Stimulated activated CD4-positive, alpha-beta T cell treated with anti-CD3 and anti-CD28 coated beads, Interleukin-4, amount 100 ng/mL, for 1 hour (primary cell): ENCODE data around the gene CFAP43.
"Not testable (repeated sequence)": the region's sequence is repeated elsewhere in the genome, so short reads cannot be mapped to it uniquely, and the experiment has no call there.

Source experiments
- DNase-seq: peaks from one replicate; pipeline ENCODE4 v3.0.0-alpha.2; 2020

The CFAP43 gene

DNA sequence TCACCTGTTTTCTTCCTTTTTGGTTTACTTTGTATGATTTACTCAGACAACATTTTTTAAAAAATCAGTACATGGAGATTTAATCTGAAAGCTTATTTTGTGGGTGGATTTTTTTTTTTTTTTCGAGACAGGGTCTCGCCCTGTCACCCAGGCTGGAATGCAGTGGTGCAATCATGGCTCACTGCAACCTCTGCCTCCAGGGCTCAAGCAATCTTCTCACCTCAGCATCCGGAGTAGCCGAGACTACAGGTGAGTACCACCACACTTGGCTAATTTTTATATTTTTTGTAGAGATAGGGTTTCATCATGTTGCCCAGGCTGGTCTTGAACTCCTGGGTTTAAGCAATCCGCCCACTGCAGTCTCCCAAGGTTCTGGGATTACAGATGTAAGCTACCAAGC is 25.1 kb upstream of the CFAP43 start:
- DNase-seq: no peak

DNA sequence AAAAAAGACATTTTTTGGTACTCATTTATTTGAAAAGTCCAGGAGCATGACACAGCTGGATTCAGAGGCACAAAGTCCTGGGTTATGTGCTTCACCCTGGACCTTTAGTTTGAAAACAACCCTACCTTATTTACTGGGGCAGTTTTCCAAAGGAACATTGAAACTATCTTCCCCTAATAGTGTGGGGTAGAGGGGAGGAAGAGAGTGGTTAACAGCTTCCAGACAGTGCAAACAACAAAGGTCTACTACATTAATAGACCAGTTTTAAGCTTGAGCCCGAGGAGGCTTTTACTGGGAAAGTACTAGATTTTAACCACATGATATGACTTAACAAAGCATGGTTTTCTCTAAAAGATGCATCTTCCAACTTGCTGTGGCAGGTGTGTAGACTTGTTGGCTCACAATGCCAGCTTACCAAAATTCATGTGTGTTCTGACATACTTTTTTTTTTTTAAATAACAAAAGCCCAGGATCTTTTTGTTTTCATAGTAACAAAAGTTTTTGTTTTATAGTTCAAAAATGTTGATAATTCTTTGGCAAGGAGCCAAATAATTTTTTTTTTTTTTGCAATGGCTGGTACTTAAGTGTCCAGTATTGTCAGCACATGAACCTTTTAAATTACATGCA is 24.3 kb upstream of the CFAP43 start:
- DNase-seq: no peak

DNA sequence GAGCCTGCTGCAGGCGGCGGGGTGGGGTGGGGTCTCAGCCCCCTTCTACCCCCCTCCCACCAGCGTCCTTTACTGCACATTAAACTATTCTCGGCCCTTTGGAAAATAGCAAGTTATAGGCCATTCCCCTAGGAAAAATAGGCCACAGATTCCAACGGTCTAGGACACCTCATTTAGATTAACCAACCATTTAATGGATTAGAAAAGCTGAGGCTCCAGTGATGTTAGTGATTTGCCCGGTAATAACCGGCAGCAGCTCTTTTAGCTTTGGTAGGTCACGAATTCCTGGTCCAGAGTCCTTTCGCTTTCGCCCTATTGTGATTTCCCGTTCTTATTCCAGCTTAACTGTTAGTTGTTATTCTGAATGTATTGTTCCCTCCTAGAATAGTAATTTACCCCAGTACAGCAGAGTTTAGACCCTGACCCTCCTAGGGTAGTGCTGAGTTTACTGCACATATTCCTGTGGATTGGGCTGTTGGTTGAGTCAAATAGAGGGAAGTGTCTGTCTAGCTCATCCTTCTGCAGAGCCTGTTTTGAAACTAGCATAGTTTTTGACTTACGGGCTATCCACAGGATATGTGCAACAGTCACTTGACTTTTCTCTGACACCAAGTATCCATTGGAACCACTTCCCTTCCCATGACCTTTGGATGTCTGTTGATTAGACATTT is 23.3 kb upstream of the CFAP43 start:
- DNase-seq: no peak

DNA sequence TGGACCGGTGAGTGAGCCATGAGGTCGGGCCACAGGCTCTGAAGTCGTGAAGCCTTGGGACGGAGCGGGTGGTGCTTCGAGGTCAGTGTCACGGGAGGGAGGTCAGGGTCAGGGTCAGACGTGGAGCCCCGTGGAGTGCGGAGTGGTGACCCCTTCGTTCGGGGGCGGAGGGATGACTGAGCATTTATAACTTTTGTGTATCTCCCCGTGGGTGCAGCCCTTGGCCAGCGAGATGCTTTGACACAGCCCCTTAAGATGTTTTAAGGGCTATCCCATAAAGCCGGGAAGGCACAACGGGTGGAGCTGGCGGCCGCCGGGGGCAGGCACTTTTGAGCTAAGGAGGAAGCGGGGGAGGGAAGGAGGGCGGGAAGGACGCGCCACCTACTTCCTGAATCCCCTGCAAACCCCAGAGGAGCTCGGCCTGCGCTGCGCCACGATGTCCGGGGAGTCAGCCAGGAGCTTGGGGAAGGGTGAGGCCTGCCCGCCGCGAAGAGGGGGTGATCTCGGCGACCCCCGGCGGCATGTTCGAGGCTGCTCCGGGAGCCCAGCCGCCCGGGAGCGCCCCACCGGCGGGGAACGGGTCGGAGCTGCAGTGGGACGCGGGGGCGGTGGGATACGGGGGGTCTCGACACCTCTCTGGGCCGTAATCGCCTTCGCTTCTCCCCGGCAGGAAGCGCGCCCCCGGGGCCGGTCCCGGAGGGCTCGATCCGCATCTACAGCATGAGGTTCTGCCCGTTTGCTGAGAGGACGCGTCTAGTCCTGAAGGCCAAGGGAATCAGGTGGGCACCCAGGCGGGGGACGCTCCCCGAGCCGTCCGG is 22.5 kb upstream of the CFAP43 start, which contains the start of gene GSTO1:
GSTO1 (plus strand) TSS at position 400 of the 818 bp plus-strand sequence; CDS start at position 437, 37 bp downstream.
- DNase-seq: peak; percentile 52

DNA sequence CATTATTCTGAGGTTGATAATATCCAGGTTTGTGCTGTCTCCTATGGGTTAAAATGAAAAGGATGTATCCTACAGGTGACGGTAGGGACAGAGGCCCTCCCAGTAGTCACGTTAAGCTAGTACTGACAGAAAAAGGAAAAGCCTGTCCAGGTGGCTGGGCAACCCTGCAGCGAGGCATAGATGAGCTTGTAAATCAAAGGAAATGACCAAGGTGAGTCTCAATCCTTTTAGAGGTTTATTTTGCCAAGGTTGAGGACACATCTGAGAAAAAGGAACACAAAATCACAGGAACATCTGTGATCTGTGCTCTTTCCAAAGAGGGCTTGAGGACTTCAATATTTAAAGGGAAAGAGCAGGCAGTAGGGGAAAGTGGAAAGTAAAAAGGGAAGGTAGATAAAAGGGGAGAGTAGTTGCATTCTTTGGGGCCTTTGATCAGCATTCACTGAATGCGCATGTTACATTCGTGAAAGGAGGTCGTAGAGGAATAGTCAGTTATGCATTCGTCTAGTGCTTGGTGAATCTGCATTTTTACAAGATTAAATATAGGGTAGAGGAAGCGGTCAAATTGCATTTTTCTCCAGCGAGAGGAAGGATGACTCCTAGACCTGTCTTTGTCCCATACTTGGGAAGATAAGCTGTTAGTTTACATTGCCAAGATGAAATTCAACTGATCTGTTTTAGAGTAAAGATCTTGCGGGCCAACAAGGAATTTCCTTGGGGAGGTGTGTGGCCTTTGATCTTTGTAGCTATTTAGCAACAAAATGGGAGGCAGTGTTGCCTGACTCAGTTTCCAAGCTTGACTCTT is 21.6 kb upstream of the CFAP43 start:
- DNase-seq: no peak

DNA sequence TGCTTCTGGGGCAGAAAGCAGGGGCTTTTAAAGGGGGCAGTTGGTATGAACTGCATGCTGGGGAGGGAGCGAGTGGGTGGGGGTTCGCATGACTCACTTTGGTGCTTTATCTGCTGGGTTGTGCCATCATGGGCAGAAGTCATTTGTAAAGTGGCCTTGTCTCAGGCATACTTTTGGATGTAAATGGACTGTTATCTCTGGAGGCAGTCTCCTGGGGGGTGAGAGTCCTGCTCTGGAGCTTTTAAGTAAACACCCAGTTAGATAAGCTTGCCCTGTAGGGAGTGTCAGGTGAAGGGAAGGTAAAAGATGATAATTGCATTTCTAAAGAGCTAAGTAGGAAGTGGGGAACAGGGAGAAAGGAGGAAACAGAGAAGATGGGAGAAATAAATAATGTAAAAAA is 20.9 kb upstream of the CFAP43 start:
- DNase-seq: peak; percentile 14

DNA sequence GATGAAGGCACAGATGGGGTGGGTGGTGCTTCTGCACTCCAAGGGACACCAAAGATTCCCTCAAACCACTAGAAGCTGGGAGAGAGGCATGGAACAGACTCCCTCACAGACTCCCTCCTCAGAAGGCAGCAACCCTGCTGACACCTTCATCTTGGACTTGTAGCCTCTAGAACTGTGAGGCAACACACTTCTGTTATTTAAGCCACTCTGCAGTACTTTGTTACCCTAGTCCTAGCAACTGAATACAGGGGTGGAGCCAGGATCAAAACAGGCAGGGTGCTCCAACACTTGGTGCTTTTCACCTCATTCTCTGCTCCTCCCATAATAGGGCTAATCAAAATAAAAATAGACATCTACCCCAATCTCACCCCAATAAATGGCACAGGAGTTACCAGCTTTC is 20.2 kb upstream of the CFAP43 start:
- no peak for DNase-seq

DNA sequence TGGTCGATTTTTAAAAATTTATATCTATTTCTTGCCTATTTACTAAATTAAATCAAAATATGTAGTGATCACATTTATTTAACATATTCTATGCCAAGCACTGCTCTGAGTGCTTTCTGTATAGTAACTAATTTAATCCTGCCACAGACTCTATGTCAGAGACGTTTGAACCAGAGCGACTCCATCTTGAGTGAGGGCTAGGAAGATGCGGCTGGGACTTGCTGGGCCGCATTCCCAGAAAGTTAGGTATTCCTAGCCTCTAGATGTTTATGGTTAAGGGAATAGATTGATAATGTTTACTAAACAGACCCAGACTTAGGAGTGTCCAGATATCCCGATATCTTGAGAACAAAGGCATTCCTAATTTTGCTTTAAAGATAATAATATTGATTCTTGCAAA is 19.3 kb upstream of the CFAP43 start:
- DNase-seq: no peak

DNA sequence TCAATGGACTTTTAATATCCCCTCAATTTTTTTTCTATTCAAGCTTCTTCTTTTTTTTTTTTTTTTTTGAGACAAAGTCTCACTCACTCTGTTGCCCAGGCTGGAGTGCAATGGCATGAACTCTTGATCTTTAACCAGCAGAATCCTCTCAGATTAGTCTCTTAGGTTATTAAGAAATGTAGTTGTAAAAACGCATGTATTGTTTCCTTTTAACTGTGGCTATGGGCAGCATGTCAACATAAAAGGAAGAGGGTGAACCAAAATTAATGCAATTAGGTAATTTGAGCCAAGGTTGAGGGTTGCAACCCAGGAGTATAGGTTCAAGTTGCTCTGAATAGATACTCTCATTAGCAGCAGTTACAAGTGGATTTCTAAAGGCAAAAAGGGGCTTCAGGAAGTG is 18.2 kb upstream of the CFAP43 start:
- DNase-seq: no peak

DNA sequence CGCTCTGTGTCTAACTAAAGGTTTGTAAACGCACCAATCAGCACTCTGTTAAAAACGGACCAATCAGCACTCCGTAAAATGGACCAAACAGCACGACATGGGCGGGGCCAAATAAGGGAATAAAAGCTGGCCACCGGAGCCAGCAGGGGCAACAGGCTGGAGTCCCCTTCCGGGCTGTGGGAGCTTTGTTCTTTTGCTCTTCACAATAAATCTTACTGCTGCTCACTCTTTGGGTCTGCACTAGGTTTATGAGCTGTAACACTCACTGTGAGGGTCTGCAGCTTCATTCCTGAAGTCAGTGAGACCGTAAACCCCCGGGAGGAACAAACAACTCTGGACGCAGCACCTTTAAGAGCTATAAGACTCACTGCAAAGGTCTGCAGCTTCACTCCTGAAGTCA is 16.8 kb upstream of the CFAP43 start:
- not testable (repeated sequence) for DNase-seq

DNA sequence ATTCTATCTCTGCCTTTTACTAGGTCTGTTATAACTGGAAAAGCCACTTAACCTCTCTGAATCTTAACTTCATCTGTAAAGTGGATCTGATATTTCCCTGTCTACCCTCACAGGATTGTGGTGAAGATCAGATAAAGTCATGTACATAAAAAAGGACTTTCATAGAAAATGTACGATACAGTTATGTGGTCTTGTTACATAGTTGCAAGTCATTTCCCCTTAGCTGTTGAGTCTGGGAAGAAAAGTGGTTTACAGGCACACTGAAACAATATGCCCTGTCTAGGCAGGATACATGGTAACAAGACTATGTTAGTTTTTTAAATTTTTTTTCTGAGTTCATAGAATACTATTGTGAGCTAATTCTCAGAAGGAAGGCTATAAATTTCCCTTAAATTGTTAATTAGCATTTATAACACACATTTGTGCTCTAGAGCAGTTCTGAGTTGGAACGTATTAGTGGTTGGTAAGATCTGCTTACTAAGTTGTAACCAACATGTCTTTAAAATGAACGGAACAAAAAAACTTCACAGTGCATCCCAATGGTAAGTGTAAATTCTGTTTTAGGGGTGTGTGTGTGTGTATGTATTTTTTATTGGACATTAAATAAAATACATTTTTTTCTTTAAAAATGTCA is 15.5 kb upstream of the CFAP43 start:
- DNase-seq: no peak

DNA sequence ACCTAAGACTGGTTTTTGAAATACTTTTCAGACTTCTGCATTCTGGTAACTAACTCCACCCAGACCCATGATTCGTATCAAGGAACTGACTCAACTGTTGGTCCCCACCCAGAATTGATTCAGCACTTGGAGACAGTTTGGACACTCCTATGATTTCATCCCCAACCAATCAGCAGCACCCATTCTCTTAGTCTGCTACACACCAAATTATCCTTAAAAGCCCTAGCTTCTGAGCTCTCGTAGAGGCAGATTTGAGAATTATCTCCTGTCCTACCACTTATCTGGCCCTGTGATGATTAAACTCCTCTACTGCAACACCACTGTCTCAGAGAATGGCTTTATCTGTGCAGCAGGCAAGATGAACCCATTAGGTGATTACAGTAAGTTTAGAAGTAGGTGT is 14.8 kb upstream of the CFAP43 start:
- DNase-seq: no peak

DNA sequence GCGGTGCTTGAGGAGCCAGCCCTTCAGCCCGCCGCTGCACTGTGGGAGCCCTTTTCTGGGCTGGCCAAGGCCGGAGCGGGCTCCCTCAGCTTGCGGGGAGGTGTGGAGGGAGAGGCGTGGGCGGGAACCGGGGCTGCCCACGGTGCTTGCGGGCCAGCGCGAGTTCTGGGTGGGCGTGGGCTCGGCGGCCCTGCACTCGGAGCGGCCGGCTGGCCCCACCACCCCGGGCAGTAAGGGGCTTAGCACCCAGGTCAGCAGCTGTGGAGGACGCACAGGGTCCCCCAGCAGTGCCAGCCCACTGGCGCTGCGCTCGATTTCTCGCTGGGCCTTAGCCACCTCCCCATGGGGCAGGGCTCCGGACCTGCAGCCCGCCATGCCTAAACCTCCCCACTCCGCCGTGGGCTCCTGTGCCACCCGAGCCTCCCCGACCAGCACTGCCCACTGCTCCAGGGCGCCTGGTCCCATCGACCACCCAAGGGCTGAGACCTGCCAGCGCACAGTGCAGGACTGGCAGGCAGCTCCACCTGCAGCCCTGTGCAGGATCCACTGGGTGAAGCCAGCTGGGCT is 13.0 kb upstream of the CFAP43 start:
- DNase-seq: no peak

DNA sequence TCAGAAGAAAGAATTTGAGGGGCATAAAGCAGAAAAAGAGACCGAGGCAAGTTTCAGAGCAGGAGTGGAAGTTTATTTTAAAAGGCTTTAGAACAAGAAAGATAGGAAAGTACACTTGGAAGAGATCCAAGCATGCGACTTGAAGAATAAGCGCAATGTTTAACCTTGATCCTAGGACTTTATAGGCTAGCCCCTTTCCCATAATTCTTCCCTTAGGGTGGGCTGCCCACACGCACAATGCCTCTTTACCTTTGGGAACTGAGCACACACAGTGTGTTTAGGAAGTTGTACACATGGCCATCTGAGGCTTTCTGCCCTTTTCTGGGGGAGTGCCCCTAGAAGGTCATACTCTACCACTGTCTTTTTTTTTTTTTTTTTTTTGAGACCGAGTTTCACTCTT is 11.3 kb upstream of the CFAP43 start:
- no peak for DNase-seq

DNA sequence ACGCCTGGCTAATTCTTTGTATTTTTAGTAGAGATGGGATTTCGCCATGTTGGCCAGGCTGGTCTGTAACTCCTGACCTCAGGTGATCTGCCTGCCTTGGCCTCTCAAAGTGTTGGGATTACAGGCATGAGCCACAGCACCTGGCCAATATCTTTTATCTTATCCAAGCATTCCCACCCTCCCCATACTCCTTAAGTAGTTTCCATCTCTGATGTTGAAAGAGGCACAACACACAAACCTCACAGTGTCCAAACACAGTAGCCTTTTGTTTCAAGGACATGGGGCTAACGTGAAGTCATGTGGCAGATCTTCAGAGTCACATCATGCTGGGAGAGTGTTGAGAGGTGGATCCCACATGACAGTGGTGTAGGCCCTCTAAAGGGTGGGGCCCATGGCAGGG is 10.8 kb upstream of the CFAP43 start:
- DNase-seq: not testable (repeated sequence)

DNA sequence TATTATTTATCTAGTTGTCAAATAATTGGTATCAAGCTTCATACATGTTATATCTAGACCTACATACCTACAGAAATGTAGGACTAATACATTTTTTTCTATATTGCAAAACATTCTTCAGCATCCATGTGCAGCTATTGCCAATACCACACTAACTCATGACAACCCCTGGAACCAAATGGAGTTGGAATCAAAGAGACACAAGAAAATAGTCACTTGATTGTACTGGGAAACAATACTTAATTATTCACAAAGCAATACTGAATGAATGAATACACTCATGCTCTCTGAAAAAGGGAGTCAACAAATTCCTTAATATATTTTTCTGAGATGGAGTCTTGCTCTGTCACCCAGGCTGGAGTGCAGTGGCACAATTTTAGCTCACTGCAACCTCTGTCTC is 10.4 kb upstream of the CFAP43 start:
- no peak for DNase-seq

DNA sequence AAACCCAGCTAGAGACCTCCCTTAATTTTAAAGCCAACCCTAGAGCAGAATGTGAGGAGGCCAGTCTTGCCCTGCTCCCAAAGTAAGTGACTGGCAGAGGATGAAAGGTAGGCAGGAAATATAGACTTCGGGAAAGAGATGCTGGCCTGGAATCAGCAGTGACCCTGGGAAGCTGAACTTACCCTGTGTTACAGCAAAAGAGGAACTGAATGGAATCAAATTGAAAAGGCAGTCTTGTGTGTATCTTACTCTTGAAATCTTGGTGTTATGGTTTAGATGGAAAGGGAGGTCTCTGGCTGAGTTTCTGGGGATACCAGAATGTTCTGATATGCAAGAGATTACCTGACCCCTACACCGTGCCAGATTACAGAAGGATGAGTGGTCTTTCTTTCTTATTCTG is 7.9 kb upstream of the CFAP43 start:
- no peak for DNase-seq

DNA sequence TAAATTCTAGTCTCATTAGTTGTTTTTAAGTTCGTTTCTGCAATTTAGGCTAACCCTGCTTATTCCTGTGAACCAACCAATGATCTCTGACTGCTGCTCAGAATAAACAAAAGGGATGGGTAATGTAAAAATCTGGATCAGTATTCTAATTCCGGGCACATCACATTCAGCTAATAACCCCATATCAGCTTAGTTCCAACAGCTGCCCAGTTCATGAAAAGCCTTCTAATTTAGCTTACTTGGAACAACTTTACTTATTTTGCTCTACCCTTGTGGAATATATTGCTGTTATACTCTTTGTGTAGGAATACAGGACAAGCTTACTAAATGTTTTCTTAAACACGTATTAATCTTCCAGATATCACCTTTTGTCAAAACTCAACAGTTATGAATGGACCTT is 3.6 kb upstream of the CFAP43 start:
- no peak for DNase-seq

DNA sequence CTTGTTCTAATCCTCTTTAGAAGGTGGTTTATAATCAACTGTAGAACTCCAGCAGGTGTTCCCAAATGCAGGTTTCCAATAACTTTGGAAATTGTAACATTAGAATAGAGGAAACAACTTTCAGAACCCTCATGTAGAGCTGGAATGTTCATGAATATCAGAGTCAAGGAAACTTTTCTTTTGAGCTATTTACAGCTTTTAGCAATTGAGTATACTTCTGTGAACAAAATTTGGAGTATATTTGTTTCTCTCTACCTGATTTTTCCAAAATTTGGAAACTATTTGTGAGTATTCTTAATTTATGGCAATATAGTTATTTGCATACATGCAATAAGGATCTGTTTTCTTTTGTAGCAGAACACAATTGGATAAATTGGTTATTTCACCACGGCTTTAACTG is 2.8 kb upstream of the CFAP43 start:
- no peak for DNase-seq

DNA sequence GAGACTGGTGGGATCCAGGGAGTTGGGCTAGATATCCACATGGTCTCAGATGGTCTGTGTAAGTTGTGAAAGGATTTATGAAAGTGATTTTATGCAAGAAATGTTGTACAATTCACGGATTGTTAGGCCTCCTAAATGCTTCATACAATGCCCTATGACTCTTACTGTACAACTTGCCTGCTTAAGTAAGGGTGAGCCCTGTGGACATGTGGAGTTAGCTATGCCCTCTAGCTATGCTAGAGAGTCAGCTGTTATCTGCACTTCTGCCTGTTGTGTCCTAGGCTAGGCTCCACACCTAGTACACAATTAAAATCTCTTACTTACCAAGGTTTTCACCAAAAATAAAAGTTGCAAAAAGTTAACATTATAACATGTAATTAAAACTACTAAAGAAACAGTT is 1.7 kb upstream of the CFAP43 start:
- DNase-seq: no peak

DNA sequence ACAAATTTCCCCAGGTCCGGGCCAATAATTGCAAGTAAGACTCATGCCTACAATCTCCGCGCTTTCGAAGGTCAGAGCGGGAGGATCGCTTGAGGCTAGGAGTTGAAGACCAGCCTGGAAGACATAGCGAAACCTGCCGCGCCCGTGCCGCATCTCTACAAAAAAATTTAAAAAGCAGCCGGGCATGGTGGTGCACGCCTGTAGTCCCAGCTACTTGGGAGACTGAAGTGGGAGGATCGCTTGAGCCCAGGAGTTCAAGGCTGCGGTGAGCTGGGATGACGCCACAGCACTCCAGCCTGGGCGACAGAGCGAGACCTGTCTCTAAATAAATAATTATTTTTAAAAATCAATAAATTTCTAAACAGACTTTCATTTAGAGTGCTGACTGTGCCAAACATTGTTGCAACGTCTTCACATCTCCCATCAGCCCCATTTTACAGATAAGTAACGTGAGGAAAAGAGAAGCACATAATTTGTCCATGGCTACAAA is 494 bp upstream of the CFAP43 start:
- DNase-seq: no peak

DNA sequence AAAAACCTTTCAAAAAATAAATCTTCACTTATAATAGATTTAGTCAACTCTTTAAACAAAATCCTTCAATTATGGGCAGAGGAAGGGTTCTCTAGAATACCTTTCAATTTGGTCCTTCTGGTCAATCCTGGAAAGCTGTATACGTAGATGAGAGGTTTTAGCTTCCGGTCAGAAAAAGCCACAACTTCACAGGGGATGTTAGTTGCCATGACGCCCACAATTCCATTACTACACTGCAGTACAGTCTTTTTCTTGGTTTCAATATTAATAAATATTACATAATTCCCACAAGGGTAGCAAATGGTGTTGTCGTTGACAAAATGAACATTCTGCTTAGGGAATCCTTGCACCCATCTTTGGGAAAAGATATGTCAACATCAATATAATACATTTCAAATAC is 1.7 kb downstream of the CFAP43 start:
- no peak for DNase-seq
